DLD1 (cell line): ENCODE data around the gene LNPK.
"Not testable (repeated sequence)": the region's sequence is repeated elsewhere in the genome, so short reads cannot be mapped to it uniquely, and the experiment has no call there.

Source experiments
- in situ Hi-C: cut with HindIII; loops from 2 replicates; pipeline ENCODE4 v1.10.0; 2017; ENCODE audit warnings: low sequenced_read_pairs

Gene LNPK

GRCh38 chr2:175976391-175977157 lies 25.5 kb downstream of the LNPK start:
- in situ Hi-C loops = no loop called here

GRCh38 chr2:175973373-175973772 lies 28.7 kb downstream of the LNPK start:
- in situ Hi-C loops = no loop called here

- in situ Hi-C loops = no loop called here
These were observed 35.2 kb downstream of the LNPK start for GRCh38 chr2:175966839-175967238.

- in situ Hi-C loops = no loop called here
These were observed 36.3 kb downstream of the LNPK start for GRCh38 chr2:175965773-175966172.

- in situ Hi-C loops = no loop called here
These were observed 37.9 kb downstream of the LNPK start for GRCh38 chr2:175964195-175964594.

GRCh38 chr2:175963171-175963570 lies 38.9 kb downstream of the LNPK start:
- in situ Hi-C loops = not testable (repeated sequence)

GRCh38 chr2:175957845-175958244 lies 44.2 kb downstream of the LNPK start:
- in situ Hi-C loops = no loop called here

- in situ Hi-C loops = no loop called here
These were observed 46.9 kb downstream of the LNPK start for GRCh38 chr2:175955136-175955535.

- in situ Hi-C loops = no loop called here
These were observed 51.6 kb downstream of the LNPK start for GRCh38 chr2:175950512-175950911.

- in situ Hi-C loops = no loop called here
These were observed 53.9 kb downstream of the LNPK start for GRCh38 chr2:175948191-175948590.

- in situ Hi-C loops = no loop called here
These were observed 55.0 kb downstream of the LNPK start for GRCh38 chr2:175947073-175947472.

GRCh38 chr2:175941699-175942098 lies 60.4 kb downstream of the LNPK start:
- in situ Hi-C loops = no loop called here

- in situ Hi-C loops = no loop called here
These were observed 64.9 kb downstream of the LNPK start for GRCh38 chr2:175937216-175937615.

- in situ Hi-C loops = no loop called here
These were observed 66.5 kb downstream of the LNPK start for GRCh38 chr2:175935289-175936181.

GRCh38 chr2:175932675-175933074 lies 69.4 kb downstream of the LNPK start:
- in situ Hi-C loops = no loop called here

GRCh38 chr2:175931805-175932204 lies 70.3 kb downstream of the LNPK start:
- in situ Hi-C loops = no loop called here

- in situ Hi-C loops = no loop called here
These were observed 71.6 kb downstream of the LNPK start for GRCh38 chr2:175930504-175930903.

GRCh38 chr2:175929850-175930249 lies 72.2 kb downstream of the LNPK start:
- in situ Hi-C loops = no loop called here

GRCh38 chr2:175926272-175926671 lies 75.8 kb downstream of the LNPK start:
- in situ Hi-C loops = no loop called here

- in situ Hi-C loops = no loop called here
These were observed 79.9 kb downstream of the LNPK start for GRCh38 chr2:175922160-175922559.

GRCh38 chr2:175918935-175919334 lies 83.1 kb downstream of the LNPK start:
- in situ Hi-C loops = no loop called here

- in situ Hi-C loops = no loop called here
These were observed 87.2 kb downstream of the LNPK start for GRCh38 chr2:175914846-175915245.
